GM21360 (cell line): ENCODE measurements around the gene ZNF445.
"Not testable (repeated sequence)": the region's sequence is repeated elsewhere in the genome, so short reads cannot be mapped to it uniquely, and the experiment has no call there.

Experiments
- ATAC-seq: cut with Tn5 transposase; IDR thresholded peaks from one replicate; pipeline ENCODE4 v1.9.1; 2021; ENCODE audit warnings: mild to moderate bottlenecking, moderate library complexity; ENCODE audit not compliant: unreplicated experiment

The ZNF445 gene

DNA sequence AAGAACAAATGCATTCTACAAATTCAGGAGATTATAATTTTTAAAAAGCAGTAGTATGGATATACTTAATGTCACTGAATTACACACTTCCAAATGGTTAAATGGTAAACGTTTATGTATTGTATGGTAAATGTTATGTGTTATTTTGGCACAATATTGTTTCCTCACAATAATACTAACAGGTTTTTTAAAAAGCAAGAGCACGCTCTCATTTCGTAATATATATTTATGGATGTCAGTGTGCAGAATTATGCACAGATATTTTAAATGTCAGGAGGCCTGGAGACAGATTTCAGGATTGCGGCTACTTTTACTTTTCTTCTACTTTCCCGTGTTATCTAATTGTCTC is 533 bp downstream of the ZNF445 start:
- no peak for ATAC-seq

DNA sequence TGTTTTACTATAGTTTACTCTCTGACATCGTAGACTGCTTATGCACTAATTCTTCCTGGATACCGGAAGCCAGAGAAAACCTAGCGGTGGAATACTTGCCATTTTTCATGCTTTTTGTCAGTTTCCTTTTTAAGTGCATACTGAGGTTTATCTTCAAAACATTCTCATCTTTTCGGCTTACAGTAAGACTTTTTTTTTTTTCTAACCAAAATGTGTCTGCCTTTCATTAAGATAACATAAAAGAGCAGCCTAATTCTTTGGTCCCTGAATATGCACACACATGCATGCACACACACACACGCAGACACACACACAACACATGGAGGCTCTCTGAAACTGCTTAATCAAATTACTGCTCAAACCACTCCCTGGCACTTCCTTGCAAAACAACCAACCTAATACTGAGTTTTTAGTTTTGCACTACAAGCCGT is 1.3 kb downstream of the ZNF445 start:
- no peak for ATAC-seq

DNA sequence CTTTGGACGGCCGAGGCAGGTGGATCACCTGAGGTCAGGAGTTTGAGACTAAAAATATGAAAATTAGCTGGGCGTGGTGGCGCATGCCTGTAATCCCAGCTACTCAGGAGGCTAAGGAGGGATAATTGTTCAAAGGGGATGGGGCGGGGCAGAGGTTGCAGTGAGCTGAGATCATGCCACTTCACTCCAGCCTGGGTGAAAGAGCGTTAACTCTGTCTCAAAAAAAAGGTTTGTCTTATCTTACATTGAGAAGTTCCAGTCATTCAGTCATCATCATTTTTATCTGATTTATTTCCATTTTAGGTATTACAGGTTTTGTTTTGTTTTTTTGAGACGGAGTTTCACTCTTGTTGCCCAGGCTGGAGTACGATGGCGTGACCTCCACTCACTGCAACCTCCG is 2.6 kb downstream of the ZNF445 start:
- not testable (repeated sequence) for ATAC-seq

DNA sequence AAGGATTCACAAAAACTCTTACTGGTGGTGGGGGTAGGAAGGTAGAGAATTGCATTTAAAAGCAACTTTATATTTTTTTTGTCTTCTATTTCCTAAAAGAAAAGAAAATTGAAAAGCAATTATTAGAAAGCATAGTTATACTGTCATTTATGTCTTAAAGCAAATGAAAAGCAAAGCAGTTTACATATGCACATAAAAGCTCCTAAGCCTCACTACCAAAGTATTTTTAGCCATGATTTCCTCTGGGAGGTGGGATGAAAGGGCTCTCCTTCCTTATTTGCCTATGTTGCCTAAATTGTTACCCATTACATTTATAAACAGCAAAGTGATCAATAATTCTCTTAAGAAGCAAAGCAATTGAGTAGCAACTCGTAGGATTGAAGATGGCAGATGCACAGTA is 7.0 kb downstream of the ZNF445 start:
- no peak for ATAC-seq

DNA sequence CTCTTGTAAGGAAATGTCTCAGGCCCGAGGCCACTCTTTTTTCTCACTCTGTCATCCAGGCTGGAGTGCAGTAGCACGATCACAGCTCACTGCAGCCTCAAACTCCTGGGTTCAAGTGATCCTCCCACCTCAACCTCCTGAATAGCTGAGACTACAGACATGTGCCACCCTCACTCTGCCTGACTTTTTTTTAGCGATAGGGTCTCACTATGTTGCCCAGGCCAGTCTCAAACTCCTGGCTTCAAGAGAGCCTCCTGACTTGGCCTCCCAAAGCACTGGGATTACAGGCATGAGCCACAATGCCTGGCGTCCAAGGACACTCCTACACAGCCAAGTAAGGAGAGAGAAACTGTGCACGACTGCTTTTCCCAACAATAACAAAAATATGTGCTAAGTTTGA is 7.6 kb downstream of the ZNF445 start:
- no peak for ATAC-seq

DNA sequence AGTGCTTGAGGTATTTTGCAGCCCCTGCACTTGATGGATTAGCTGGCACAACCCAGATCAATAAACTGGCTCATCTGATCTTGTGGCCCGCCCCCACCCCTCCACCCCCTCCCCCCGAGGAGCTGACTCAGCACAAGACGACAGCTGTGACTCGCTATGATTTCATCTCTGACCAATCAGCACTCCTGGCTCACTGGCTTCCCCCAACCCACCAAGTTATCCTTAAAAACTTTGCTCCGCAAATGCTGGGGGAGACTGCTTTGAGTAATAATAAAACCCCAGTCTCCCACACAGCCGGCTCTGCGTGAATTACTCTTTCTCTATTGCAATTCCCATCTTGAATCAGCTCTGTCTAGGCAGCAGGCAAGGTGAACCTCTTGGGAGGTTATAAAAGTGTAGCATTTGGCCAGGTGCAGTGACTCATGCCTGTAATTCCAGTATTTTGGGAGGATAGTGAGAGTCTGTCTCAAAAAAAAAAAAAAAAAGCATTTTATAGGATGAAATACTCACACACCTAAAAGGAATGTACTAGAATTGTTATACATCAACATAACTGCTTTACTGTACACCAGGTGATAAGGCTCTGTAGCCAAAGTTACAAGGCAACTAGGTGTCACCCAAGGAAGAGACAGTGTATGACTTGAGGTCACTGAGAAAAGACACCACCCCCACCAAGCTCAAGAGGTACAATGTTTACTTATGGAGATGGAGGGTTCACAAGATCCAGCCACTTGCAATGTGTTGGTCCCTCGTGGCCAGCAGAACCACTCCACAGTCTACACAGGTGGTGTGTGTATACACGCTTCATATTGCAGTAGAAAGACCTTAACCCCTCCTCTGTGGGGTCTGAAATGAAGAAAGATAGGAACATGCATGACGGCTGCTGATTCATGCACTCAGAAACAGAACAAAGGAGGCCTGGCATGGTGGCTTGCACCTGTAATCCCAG is 8.6 kb downstream of the ZNF445 start:
- ATAC-seq = no peak

DNA sequence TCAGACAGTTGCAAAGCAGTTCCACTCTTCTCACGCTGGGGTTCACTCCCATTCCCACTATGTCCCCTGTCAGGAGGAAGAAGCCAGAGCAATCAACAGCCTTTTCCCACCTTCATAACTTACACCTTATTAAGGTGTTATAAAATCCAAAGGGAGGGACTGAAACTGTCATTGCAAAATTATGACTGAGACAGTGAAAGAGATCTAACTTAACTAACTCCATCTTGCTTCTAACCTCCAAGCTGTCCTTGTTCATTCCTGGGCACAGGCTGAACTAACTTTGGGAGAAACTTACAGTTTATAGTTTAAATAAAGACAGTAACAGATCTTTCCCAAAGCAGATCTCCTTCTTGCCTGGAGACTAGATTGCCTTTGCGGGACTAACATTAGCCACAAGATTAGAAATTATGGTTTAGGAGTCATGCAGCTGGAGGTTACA is 9.4 kb downstream of the ZNF445 start:
- not testable (repeated sequence) for ATAC-seq

DNA sequence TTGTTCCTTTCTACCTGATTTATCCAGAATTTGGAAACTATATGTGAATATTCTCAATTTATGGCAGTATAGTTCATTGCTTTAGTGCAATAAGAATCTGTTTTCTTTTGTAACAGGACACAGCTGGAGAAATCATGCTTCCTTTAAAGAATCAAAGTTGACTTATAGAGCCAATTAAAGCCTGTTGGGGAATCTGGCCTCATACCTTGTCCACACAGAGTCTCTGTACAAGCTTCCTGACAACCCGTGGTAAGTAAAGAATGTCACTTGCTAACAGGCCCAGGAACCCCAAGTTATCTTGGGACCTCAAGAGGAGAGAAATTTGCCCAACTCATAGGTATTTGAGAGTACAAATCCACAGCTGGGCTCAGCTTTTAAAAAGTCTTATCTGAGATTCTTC is 10.2 kb downstream of the ZNF445 start:
- ATAC-seq = no peak

DNA sequence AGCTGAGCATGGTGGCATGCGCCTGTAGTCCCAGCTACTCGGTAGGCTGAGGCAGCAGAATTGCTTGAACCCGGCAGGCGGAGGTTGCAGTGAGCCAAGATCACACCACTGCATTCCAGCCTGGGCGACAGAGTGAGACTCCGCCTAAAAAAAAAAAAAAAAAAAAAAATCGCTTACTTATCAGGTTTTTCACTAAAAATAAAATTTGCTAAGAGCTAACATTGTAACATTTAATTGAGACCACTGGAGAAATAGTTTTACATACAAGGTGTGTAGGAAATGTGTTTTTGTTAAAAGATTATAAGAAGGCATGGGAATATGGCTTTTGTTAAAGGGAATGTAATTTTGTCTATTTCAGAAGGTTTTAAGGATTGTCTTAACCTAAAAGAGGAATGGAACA is 12.6 kb downstream of the ZNF445 start:
- not testable (repeated sequence) for ATAC-seq

DNA sequence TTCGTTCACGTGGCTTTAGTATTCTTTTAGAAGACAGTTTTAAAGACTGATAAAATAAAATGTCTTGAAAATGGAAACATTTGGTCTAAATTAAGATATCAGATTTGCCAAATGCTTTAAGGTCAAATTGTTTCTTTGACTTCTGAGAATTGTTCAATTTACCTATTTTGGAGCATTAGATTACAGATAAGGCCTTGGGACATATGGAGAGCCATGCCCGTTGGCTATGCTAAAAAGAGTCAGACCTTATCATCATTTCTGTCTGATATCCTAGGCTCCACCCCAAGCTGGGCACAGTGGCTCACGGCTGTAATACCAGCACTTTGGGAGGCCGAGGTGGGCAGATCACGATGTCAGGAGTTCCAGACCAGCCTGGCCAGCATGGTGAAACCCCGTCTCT is 13.0 kb downstream of the ZNF445 start:
- no peak for ATAC-seq

DNA sequence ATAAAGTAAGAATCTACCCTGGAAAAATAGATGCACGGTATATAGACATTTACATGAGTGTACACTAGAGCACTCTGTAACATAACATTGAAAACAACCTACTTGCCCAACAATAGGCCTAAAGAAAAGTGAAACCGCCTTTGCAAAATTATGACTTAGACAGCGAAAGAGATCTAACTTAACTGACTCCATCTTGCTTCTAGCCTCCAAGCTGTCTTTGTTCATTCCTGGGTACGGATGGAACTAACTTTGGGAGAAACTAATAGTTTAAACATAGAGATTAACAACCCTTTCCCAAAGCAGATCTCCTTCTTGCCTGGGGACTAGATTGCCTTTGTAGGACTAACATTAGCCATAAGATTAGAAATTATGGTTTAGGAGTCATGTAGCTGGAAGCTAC is 17.4 kb downstream of the ZNF445 start:
- ATAC-seq = not testable (repeated sequence)

DNA sequence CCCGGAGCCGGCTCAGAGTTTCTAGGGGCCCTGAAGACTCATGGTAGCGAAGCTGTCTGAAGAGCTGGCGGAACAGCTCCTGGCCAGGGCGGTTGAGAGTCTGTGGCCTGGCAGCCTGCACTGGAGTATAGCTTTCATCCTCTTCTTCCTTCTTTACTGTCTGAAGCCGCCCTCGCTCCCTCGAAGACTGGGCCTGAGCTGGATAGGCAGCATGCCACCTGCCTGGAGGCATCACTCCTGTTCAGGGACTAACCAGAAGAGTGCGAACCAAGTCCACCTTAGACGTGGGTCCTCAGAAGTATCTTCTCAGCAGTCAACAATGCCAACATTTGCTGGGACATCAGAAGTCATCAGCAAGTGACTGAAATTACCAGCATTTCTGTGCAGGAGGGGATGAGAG is 22.2 kb downstream of the ZNF445 start:
- ATAC-seq = no peak

DNA sequence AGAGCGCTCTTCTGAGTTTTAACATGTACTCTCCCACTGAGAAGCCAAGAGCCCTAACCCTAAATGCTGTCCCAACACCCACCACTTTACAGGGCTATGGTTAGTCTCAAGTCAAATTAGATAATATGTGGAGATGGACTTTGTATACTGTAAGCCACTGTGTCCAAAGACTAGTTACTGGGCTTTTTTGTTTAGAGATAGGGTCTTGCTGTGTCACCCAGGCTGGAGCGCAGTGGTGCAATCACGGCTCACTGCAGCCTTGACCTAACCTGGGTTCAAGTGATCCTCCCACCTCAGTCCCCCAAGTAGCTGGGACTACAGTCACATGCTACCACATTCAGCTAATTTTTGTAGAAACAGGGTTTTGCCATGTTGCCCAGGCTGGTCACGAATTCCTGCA is 23.2 kb downstream of the ZNF445 start:
- no peak for ATAC-seq

DNA sequence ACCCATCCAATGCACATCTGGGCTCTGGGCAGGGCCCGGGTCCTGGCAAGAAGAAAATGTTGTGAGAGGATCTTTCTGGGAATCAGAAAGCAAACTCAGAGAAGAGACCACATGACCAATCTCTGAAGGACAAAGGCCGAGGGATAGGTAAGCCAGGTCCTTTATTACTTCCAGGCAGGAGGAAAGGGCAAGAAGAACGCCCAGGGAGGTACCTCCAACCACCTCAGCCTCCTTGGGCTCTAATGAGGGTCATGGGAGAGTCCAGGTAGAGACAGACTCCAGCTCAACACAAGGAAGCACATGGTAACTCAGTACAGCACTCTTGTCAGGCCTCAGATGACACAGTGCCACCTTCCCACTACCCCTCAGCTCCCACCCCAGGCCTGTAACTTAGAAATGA is 26.0 kb downstream of the ZNF445 start:
- ATAC-seq = no peak

DNA sequence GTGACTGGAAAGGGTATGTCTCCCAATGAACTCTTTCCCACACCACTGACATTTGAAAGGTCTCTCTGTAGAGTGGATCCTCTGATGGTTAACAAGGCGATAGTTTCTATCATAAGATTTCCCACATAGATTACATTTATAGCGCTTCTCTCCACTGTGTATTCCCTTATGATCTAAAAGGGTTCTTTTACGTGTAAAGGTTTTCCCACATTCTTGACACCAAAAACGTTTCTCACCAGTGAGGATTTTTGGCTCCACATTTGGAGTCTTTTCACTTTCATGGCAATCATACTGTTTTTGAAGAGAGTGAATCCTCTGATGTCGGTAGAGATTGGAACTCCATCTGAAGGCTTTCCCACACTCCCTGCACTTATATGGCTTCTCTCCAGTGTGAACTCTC is 30.5 kb downstream of the ZNF445 start:
- ATAC-seq = no peak

DNA sequence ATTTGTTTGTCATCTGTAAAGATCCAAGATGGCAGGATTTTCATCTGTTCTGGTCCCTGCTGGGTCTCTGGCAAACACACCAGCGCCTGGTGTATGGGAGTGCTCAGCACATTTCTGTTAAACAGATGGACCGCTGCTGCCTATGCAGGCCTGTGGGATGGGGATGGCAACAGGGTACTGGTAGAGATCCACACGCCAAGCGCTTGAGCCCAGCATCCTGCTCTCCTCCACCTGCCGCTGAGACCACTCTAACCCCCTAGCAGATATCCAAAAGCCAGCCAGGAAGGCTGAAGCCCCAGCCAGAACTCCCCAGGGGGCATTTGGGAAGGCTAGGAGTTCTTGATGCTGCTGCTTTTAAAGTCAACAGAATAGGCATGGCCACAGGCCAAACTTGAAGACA is 31.7 kb downstream of the ZNF445 start:
- ATAC-seq = no peak

DNA sequence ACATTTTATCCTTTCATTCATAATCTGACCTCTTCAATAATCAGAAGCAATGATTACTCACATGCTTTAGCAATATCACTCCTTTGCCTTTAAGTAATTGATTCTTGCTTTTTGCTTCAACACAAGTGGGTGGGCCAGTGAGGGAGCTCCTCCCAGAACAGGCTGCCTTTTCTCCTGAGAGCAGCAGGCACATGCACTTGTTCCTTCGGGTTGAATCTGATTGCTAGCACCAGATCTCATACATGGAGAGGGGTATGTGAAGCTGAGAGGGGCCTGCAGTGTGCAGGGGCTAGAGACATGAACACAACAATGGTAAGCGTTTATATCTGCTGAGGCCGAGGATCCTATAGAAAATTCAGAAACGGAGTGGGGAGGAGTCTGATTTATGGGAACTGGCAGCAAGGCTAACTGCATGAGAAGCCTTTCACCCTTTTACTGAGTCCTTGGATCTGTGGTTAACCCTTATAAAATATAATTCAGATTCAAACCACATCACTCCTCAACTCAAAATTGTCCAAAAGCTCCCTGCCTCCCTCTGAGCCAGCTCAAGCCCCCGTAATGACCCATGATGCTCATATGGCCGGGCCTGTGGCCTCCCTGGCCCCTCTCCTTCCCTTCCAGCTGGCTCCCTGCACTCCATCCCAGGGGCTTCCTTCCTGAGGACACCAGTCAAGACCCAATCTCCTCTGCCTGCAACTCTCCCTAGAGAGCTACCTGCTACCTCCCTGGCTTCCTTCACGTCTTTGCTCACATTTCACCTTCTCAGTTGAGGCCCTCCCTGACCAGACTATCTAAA is 32.4 kb downstream of the ZNF445 start:
- ATAC-seq = no peak

DNA sequence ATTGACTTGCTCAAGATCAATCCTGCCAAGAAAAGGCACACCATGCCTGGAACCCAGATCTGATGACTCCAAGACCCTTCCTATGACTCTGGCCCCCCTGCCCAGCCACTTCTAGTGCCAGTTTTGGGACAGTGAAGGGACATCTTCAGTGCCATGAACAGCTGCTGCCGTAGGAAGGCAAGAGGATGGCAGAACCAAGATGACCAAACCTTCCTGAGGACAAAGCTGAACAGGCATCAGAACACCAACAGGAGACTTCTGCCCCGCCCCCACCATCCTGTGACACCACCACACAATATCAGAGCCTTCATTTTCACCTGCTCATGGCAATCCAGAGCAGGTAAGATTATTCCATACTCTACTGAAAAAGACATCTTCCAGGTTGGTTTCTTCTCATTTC is 33.0 kb downstream of the ZNF445 start:
- no peak for ATAC-seq

DNA sequence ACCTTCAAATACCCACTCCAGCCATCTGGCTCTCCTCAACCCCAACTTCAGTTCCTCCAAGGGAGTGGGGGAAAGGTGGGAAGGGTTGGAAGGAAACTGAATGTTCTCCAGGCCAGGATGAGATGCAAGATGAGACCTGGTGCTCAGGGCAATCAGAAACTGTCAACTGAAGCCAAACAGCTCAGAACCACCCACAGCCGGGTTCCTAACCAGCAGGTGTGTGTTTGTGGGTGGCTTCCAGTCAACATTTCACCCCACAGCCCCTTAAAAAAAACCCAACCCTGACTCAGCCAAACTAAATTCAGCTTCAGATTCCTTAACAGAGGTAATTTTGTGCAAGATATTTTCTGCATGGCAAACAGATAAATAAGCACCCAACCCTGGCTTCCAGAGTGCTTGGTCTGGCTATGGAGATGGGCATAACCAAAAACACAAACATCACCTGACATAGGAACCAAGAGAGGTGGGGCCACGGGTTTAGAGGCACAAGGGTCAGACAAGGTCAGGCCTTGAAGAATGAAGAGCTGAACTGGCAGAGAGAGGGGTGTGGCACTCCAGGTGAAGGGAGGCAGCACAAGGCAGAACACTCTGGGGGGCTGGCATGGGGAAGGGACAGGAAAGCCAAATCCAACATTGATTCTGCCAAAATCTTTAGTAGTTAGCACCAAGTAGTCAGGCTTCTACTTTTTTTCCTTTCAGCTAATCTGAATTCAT is 34.7 kb downstream of the ZNF445 start:
- ATAC-seq = no peak

DNA sequence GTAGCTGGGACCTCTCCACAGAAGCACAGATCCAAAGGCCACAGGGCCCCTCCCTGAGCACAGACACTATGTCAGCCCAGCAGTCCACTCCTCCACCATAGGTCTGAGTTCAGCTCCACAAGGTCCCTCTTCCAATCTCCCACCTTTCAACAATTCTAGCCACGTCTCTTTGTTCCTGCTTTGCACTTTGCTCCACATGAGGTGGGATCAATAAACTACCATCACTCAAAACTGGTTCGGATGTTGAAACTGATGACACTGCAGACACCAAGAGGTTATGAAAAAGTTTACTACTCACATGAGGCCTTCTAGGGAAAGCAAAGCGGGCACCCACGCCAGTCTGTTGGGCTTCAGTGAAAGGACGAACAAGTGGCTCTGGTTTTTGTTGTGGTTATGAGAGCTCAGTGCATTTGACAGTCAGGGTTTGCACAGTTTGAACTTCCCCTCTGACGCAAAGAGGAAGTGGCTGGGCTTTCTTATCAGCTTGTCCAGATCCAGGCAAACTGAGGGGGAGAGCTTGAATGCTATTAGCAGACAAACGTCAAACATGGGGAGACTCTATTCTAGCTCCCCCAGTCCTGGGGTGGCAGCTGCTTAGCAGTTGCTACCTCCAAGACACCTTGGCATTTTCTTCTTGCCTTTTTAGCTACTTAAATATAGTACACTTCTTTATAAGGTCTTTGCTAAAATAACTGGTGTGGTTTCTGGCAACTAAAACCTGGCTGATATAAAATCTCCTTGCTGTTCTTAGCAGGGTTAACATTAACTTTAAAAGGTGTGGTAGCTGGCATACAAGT is 37.8 kb downstream of the ZNF445 start:
- peak; percentile 88 for ATAC-seq

DNA sequence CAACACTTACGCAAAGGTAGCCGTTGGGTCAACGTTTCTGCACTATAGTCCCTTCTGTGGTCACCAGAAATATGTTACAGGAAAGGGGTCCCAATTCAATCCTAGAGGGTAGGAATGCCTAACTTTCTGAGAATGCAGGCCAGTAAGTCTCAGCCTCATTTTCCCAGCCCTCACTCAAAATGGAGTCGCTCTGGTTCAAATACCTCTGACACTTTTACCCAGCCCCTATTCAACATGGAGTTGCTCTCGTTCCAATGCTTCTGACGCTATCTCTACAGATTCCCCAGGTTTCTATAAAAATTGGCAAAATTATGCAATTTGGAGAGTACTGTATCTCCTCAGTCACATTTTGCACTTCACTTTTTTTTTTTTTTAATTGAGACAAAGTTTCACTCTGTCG is 39.7 kb downstream of the ZNF445 start:
- ATAC-seq = no peak
